Measurements from ENCODE around the gene CIPC. TPM values are rescaled to one million over a fixed set of nuclear protein-coding genes. Genes with fewer than 3 reads are reported as not detected.

CIPC gene
- total RNA-seq, 1 experiment from 2014 or later: 31.1 TPM

- CTCF ChIA-PET: no interaction called here
- intact Hi-C loops (cut with micrococcal nuclease; ENCODE audit: unreplicated experiment): no loop called here
- H3K27me3 ChIP-seq (replicated peaks; ENCODE audit: insufficient read depth, low read depth, low read length, poor library complexity): peaks cover 20% of the 10 kb centered on the region
- no TSS peak for BruUV-seq (replicated peaks)
- TF ChIP-seq CTCF (conservative IDR thresholded peaks at IDR 0.05; ENCODE audit: low read depth, low read length) (no peak), EZH2 (IDR thresholded peaks at IDR 0.05; ENCODE audit: borderline replicate concordance, low read depth, low read length, poor library complexity, severe bottlenecking) (no peak)
- no peaks in the 10 kb centered on the region for H3K36me3 ChIP-seq (ENCODE audit: insufficient read depth, low read length, poor library complexity, severe bottlenecking)
- no peak overlapping the region for H3K27ac ChIP-seq (ENCODE audit: low read depth, low read length, poor library complexity, severe bottlenecking)
- POLR2A ChIA-PET (ENCODE audit: low non-redundant PET): no interaction called here
- no peak overlapping the region for H3K4me3 ChIP-seq (ENCODE audit: low read depth, low read length, poor library complexity, severe bottlenecking)
- no peaks in the 10 kb centered on the region for H3K9me3 ChIP-seq (ENCODE audit: low read depth, low read length, poor library complexity, severe bottlenecking)
- no peaks in the 10 kb centered on the region for H3K4me1 ChIP-seq (ENCODE audit: insufficient read depth, low read length, poor library complexity, severe bottlenecking)
- DNase-seq (ENCODE audit: low spot score): no peak
Measured at GRCh38 chr14:77130386-77130785, 32.3 kb downstream of the CIPC start.

GRCh38 chr14:77131206-77131605 lies 33.1 kb downstream of the CIPC start:
- ChIA-PET POLR2A (ENCODE audit: low non-redundant PET) (no interaction called here), CTCF (no interaction called here)
- no TSS peak for BruUV-seq (replicated peaks)
- Histone ChIP-seq H3K27ac (ENCODE audit: low read depth, low read length, poor library complexity, severe bottlenecking) (no peak overlapping the region), H3K4me1 (ENCODE audit: insufficient read depth, low read length, poor library complexity, severe bottlenecking) (no peaks in the 10 kb centered on the region), H3K4me3 (ENCODE audit: low read depth, low read length, poor library complexity, severe bottlenecking) (no peak overlapping the region), H3K27me3 (replicated peaks; ENCODE audit: insufficient read depth, low read depth, low read length, poor library complexity) (peaks cover 27% of the 10 kb centered on the region), H3K36me3 (ENCODE audit: insufficient read depth, low read length, poor library complexity, severe bottlenecking) (no peaks in the 10 kb centered on the region), H3K9me3 (ENCODE audit: low read depth, low read length, poor library complexity, severe bottlenecking) (no peaks in the 10 kb centered on the region)
- no peak for DNase-seq (ENCODE audit: low spot score)
- no peak for TF ChIP-seq EZH2 (IDR thresholded peaks at IDR 0.05; ENCODE audit: borderline replicate concordance, low read depth, low read length, poor library complexity, severe bottlenecking)
- no peak for TF ChIP-seq CTCF (conservative IDR thresholded peaks at IDR 0.05; ENCODE audit: low read depth, low read length)
- intact Hi-C loops (cut with micrococcal nuclease; ENCODE audit: unreplicated experiment): no loop called here

- Histone ChIP-seq H3K4me1 (ENCODE audit: insufficient read depth, low read length, poor library complexity, severe bottlenecking) (no peaks in the 10 kb centered on the region), H3K4me3 (ENCODE audit: low read depth, low read length, poor library complexity, severe bottlenecking) (no peak overlapping the region), H3K27me3 (replicated peaks; ENCODE audit: insufficient read depth, low read depth, low read length, poor library complexity) (peaks cover 32% of the 10 kb centered on the region), H3K36me3 (ENCODE audit: insufficient read depth, low read length, poor library complexity, severe bottlenecking) (no peaks in the 10 kb centered on the region), H3K27ac (ENCODE audit: low read depth, low read length, poor library complexity, severe bottlenecking) (no peak overlapping the region), H3K9me3 (ENCODE audit: low read depth, low read length, poor library complexity, severe bottlenecking) (no peaks in the 10 kb centered on the region)
- POLR2A ChIA-PET (ENCODE audit: low non-redundant PET): no interaction called here
- no peak for TF ChIP-seq CTCF (conservative IDR thresholded peaks at IDR 0.05; ENCODE audit: low read depth, low read length)
- BruUV-seq (replicated peaks): no TSS peak
- DNase-seq (ENCODE audit: low spot score): no peak
- CTCF ChIA-PET: no interaction called here
- intact Hi-C loops (cut with micrococcal nuclease; ENCODE audit: unreplicated experiment): no loop called here
Measured at GRCh38 chr14:77131871-77132486, 33.9 kb downstream of the CIPC start.
